Fibroblast of villous mesenchyme (primary cell): Measurements from ENCODE around the gene RBM20. TPM values are rescaled to one million over a fixed set of nuclear protein-coding genes. Genes with fewer than 3 reads are reported as not detected.

Experiments used
- DNase-seq: peaks from one replicate; pipeline ENCODE4 v3.0.0-alpha.2; 2010; ENCODE audit warnings: low read depth
- H3K4me3 ChIP-seq: 2 replicates; pipeline ENCODE4 v1.5.1; 2011; ENCODE audit warnings: low read depth, mild to moderate bottlenecking, low read length
- CTCF ChIP-seq: IDR thresholded peaks from 2 replicates; pipeline ENCODE4 v1.5.1; 2012; ENCODE audit warnings: low read depth, mild to moderate bottlenecking, low read length; ENCODE audit not compliant: insufficient read depth
- small RNA-seq: library from RNA; depleted of rRNA; stranded (forward); fragments of <200 nt; gene quantifications from one replicate; pipeline ENCODE3, GENCODE V24; 2012
- total RNA-seq: library from RNA; depleted of rRNA; stranded (reverse); fragments of >200 nt; gene quantifications from 2 replicates; pipeline ENCODE4 v1.2.3, GENCODE V29; 2012

Gene RBM20
- total RNA-seq, 1 donor = under 0.01 TPM

- no peak for TF ChIP-seq CTCF
- H3K4me3 ChIP-seq = no peak overlapping the region
- DNase-seq = no peak
These were observed 237.1 kb downstream of the RBM20 start for GRCh38 chr10:110881247-110881646.

- TF ChIP-seq CTCF = no peak
- no peak for DNase-seq
- H3K4me3 ChIP-seq = no peak overlapping the region
These were observed 237.8 kb downstream of the RBM20 start for GRCh38 chr10:110881905-110882304.

GRCh38 chr10:110883924-110884323 lies 239.8 kb downstream of the RBM20 start:
- no peak overlapping the region for H3K4me3 ChIP-seq
- peak; percentile 59 for DNase-seq
- TF ChIP-seq CTCF = no peak

GRCh38 chr10:110885932-110886674 lies 242.0 kb downstream of the RBM20 start:
- no peak overlapping the region for H3K4me3 ChIP-seq
- no peak for DNase-seq
- no peak for TF ChIP-seq CTCF

GRCh38 chr10:110887560-110887959 lies 243.4 kb downstream of the RBM20 start:
- DNase-seq = no peak
- H3K4me3 ChIP-seq = no peak overlapping the region
- TF ChIP-seq CTCF = no peak

Small RNAs within 50 kb of the gene (small RNA-seq; reads per million reads assigned to genes)
- gene RF00019 (not detected), gene RN7SKP288 (not detected), gene RNA5SP327 (not detected)

Other genes starting within 250 kb of the RBM20 start
- 10.0 and 42.3 TPM in 2 replicates for gene DUSP5, start 146.4 kb upstream of the RBM20 start, total RNA-seq
- gene SMC3, start 76.6 kb upstream of the RBM20 start, total RNA-seq = 19.3 and 23.3 TPM in 2 replicates
- 18.4 and 35.8 TPM in 2 replicates for gene PDCD4, start 227.6 kb downstream of the RBM20 start, total RNA-seq